Mesenchymal stem cell (in vitro differentiated cells and primary cell): ENCODE data around the gene GAREM1.
A peak's percentile ranks its signal among the peaks of the same experiment; 100 is the strongest.

ENCODE experiments used
- DNase-seq: peaks from one replicate; pipeline ENCODE4 v3.0.0-alpha.2; 2013
- H2AFZ ChIP-seq: one replicate; pipeline ENCODE4 v1.6.1; 2013; ENCODE audit warnings: low read depth, mild to moderate bottlenecking, control low read depth, inconsistent platforms, low read length, moderate library complexity
- H2AK5ac ChIP-seq: 2 replicates; pipeline ENCODE4 v1.6.1; 2013; ENCODE audit warnings: low read length, moderate library complexity, mild to moderate bottlenecking, inconsistent platforms; ENCODE audit not compliant: severe bottlenecking
- H2BK120ac ChIP-seq: one replicate; pipeline ENCODE4 v1.6.1; 2013; ENCODE audit warnings: low read depth, mild to moderate bottlenecking, inconsistent platforms, low read length, moderate library complexity
- H2BK12ac ChIP-seq, 2 experiments: one replicate each; pipeline ENCODE4 v1.6.1; 2013; ENCODE audit warnings: inconsistent platforms in 2 of 2, low read length in 2 of 2, mild to moderate bottlenecking in 2 of 2, moderate library complexity in 2 of 2, control low read depth in 1 of 2
- H2BK15ac ChIP-seq: one replicate; pipeline ENCODE4 v1.6.1; 2013; ENCODE audit warnings: mild to moderate bottlenecking, low read depth, inconsistent platforms; ENCODE audit not compliant: poor library complexity, severe bottlenecking
- H2BK5ac ChIP-seq: 2 replicates; pipeline ENCODE4 v1.6.1; 2013; ENCODE audit warnings: low read depth, mild to moderate bottlenecking, low read length, control low read depth, inconsistent platforms; ENCODE audit not compliant: poor library complexity, severe bottlenecking
- H3K14ac ChIP-seq, 2 experiments: one replicate each; pipeline ENCODE4 v1.6.1; 2013; ENCODE audit warnings: inconsistent platforms in 2 of 2, low read length in 2 of 2, control low read depth in 1 of 2, mild to moderate bottlenecking in 1 of 2, moderate library complexity in 1 of 2
- H3K18ac ChIP-seq, 2 experiments: one replicate each; pipeline ENCODE4 v1.6.1; 2013; ENCODE audit warnings: inconsistent platforms in 2 of 2, low read length in 2 of 2, control low read depth in 1 of 2, low read depth in 1 of 2, mild to moderate bottlenecking in 1 of 2
- H3K23ac ChIP-seq, 2 experiments: one replicate each; pipeline ENCODE4 v1.6.1; 2013; ENCODE audit warnings: inconsistent platforms in 2 of 2, low read length in 2 of 2, mild to moderate bottlenecking in 2 of 2, moderate library complexity in 2 of 2, control low read depth in 1 of 2
- H3K27ac ChIP-seq: 2 replicates; pipeline ENCODE4 v1.5.1; 2013; ENCODE audit warnings: mild to moderate bottlenecking, moderate library complexity, low read length, control low read depth, inconsistent platforms; ENCODE audit not compliant: poor library complexity, severe bottlenecking
- H3K27me3 ChIP-seq, 2 experiments: 2 replicates each; pipeline versions ENCODE4 v1.6.1 to v1.7.0; 2013; ENCODE audit warnings: low read length in 2 of 2, mild to moderate bottlenecking in 2 of 2, moderate library complexity in 2 of 2, control low read depth in 1 of 2, inconsistent platforms in 1 of 2; ENCODE audit not compliant: control insufficient read depth in 1 of 2, insufficient read depth in 1 of 2
- H3K36me3 ChIP-seq, 2 experiments: 2 replicates each; pipeline versions ENCODE4 v1.6.1 to v1.7.0; 2013; ENCODE audit warnings: low read length in 2 of 2, control low read depth in 1 of 2, inconsistent platforms in 1 of 2, low read depth in 1 of 2, mild to moderate bottlenecking in 1 of 2; ENCODE audit not compliant: insufficient read depth in 2 of 2, control insufficient read depth in 1 of 2
- H3K4ac ChIP-seq, 2 experiments: one replicate each; pipeline ENCODE4 v1.6.1; 2013; ENCODE audit warnings: inconsistent platforms in 2 of 2, low read length in 2 of 2, mild to moderate bottlenecking in 2 of 2, moderate library complexity in 2 of 2, control low read depth in 1 of 2, low read depth in 1 of 2
- H3K4me1 ChIP-seq: 2 replicates; pipeline ENCODE4 v1.6.1; 2013; ENCODE audit warnings: low read depth, low read length, control low read depth; ENCODE audit not compliant: control insufficient read depth, insufficient read depth
- H3K4me2 ChIP-seq: 2 replicates; pipeline ENCODE4 v1.6.1; 2013; ENCODE audit warnings: low read length, mild to moderate bottlenecking, inconsistent platforms; ENCODE audit not compliant: poor library complexity, severe bottlenecking
- H3K4me3 ChIP-seq, 2 experiments: 2 replicates each; pipeline versions ENCODE4 v1.5.1 to v1.7.0; 2013; ENCODE audit warnings: low read length in 2 of 2, mild to moderate bottlenecking in 2 of 2, control low read depth in 1 of 2, low read depth in 1 of 2; ENCODE audit not compliant: insufficient read depth in 1 of 2
- H3K79me1 ChIP-seq: replicated peaks from 2 replicates; pipeline ENCODE4 v1.6.1; 2013; ENCODE audit warnings: mild to moderate bottlenecking, control low read depth, low read length, inconsistent platforms; ENCODE audit not compliant: poor library complexity, severe bottlenecking
- H3K9ac ChIP-seq: 2 replicates; pipeline ENCODE4 v1.7.0; 2013; ENCODE audit warnings: mild to moderate bottlenecking, low read length, moderate library complexity
- H3K9me3 ChIP-seq: 2 replicates; pipeline ENCODE4 v1.7.0; 2013; ENCODE audit warnings: mild to moderate bottlenecking, low read length; ENCODE audit not compliant: control insufficient read depth
- H4K8ac ChIP-seq: one replicate; pipeline ENCODE4 v1.6.1; 2013; ENCODE audit warnings: inconsistent platforms, mild to moderate bottlenecking, low read length, moderate library complexity
- H4K91ac ChIP-seq: one replicate; pipeline ENCODE4 v1.6.1; 2013; ENCODE audit warnings: mild to moderate bottlenecking, low read length, inconsistent platforms
- WGBS: methylation state at CpG from one replicate; pipeline ENCODE4 v1.1.7; 2013; ENCODE audit warnings: mixed read lengths; 5-methylcytosine and 5-hydroxymethylcytosine counted together

GAREM1 gene

GRCh38 chr18:32332708-32333107 is 138.0 kb downstream of the GAREM1 start:
- Histone ChIP-seq H3K4me1 (no peaks in the 10 kb centered on the region), H2BK15ac (no peak overlapping the region), H3K14ac (no peak overlapping the region), H4K91ac (no peak overlapping the region), H2BK5ac (no peak overlapping the region), H3K27me3 (no peaks in the 10 kb centered on the region), H3K18ac (no peak overlapping the region), H3K4me2 (no peak overlapping the region), H3K27ac (no peak overlapping the region), H4K8ac (no peak overlapping the region), H3K36me3 (no peaks in the 10 kb centered on the region), H2BK120ac (no peak overlapping the region), H3K4me3 (no peak overlapping the region), H3K9ac (no peak overlapping the region), H3K23ac (no peak overlapping the region), H3K9me3 (no peaks in the 10 kb centered on the region), H3K4ac (no peak overlapping the region), H2BK12ac (no peak overlapping the region), H2AFZ (no peak overlapping the region), H3K79me1 (no peaks in the 10 kb centered on the region), H2AK5ac (no peak overlapping the region)
- WGBS, result 96% methylated on average over 5 of the region's 5 CpGs
- no peak for DNase-seq

GRCh38 chr18:32328974-32329373 is 141.7 kb downstream of the GAREM1 start:
- Histone ChIP-seq H3K79me1 (no peaks in the 10 kb centered on the region), H2BK12ac (no peak overlapping the region), H3K36me3 (no peaks in the 10 kb centered on the region), H2AFZ (no peak overlapping the region), H3K27me3 (no peaks in the 10 kb centered on the region), H4K8ac (no peak overlapping the region), H3K4me2 (no peak overlapping the region), H2AK5ac (no peak overlapping the region), H3K4ac (no peak overlapping the region), H3K4me3 (no peak overlapping the region), H3K9me3 (no peaks in the 10 kb centered on the region), H3K14ac (no peak overlapping the region), H2BK5ac (no peak overlapping the region), H4K91ac (no peak overlapping the region), H3K23ac (no peak overlapping the region), H2BK15ac (no peak overlapping the region), H3K27ac (no peak overlapping the region), H2BK120ac (no peak overlapping the region), H3K18ac (no peak overlapping the region), H3K9ac (no peak overlapping the region), H3K4me1 (no peaks in the 10 kb centered on the region)
- 96% methylated on average over 4 of the region's 4 CpGs for WGBS
- no peak for DNase-seq

- no peak overlapping the region for H3K4me3 ChIP-seq
These were observed 142.3 kb downstream of the GAREM1 start for GRCh38 chr18:32328379-32328778.

GRCh38 chr18:32326450-32327308 is 144.0 kb downstream of the GAREM1 start:
- H3K9me3 ChIP-seq, result no peaks in the 10 kb centered on the region
- no peak overlapping the region for H2BK120ac ChIP-seq
- H2AK5ac ChIP-seq, result no peak overlapping the region
- H3K4ac ChIP-seq, result no peak overlapping the region
- no peak overlapping the region for H3K23ac ChIP-seq
- peaks cover 3% of the 10 kb centered on the region for H3K79me1 ChIP-seq
- H3K27me3 ChIP-seq, result no peaks in the 10 kb centered on the region
- no peak overlapping the region for H2AFZ ChIP-seq
- WGBS, result 33% methylated on average over 3 of the region's 3 CpGs
- no peak overlapping the region for H3K9ac ChIP-seq
- H4K91ac ChIP-seq, result no peak overlapping the region
- H3K27ac ChIP-seq, result no peak overlapping the region
- peak; percentile 62 for DNase-seq
- H3K14ac ChIP-seq, result no peak overlapping the region
- no peaks in the 10 kb centered on the region for H3K4me1 ChIP-seq
- H3K4me2 ChIP-seq, result no peak overlapping the region
- no peak overlapping the region for H2BK5ac ChIP-seq
- no peaks in the 10 kb centered on the region for H3K36me3 ChIP-seq
- H3K18ac ChIP-seq, result no peak overlapping the region
- H4K8ac ChIP-seq, result no peak overlapping the region
- no peak overlapping the region for H3K4me3 ChIP-seq
- no peak overlapping the region for H2BK15ac ChIP-seq
- H2BK12ac ChIP-seq, result peak overlapping the region in 1 of 2 experiments; percentile 24

More at GRCh38 chr18:32328379-32328778, 142.3 kb downstream of the GAREM1 start:
- H3K18ac ChIP-seq, result no peak overlapping the region
- WGBS, result no CpG with 5 or more reads among the region's 1 CpG
- no peak overlapping the region for H2BK15ac ChIP-seq
- peak overlapping the region; percentile 58 for H3K9ac ChIP-seq
- H2AK5ac ChIP-seq, result no peak overlapping the region
- H2BK12ac ChIP-seq, result no peak overlapping the region
- H3K79me1 ChIP-seq, result no peaks in the 10 kb centered on the region
- no peaks in the 10 kb centered on the region for H3K27me3 ChIP-seq
- no peak overlapping the region for H2BK120ac ChIP-seq
- H3K9me3 ChIP-seq, result no peaks in the 10 kb centered on the region
- no peak overlapping the region for H3K14ac ChIP-seq
- H3K23ac ChIP-seq, result no peak overlapping the region
- DNase-seq, result peak; percentile 48
- H2AFZ ChIP-seq, result no peak overlapping the region
- no peak overlapping the region for H4K8ac ChIP-seq
- H2BK5ac ChIP-seq, result no peak overlapping the region
- no peak overlapping the region for H3K4ac ChIP-seq
- H3K27ac ChIP-seq, result no peak overlapping the region
- H3K4me2 ChIP-seq, result no peak overlapping the region
- no peaks in the 10 kb centered on the region for H3K36me3 ChIP-seq
- no peak overlapping the region for H4K91ac ChIP-seq
- no peaks in the 10 kb centered on the region for H3K4me1 ChIP-seq
